WI38 (cell line): Measurements from ENCODE around the gene RNF115.

ENCODE experiments used
- H3K4me3 ChIP-seq: 2 replicates; pipeline ENCODE4 v1.5.1; 2011; ENCODE audit warnings: low read depth, mild to moderate bottlenecking, control low read depth, low read length
- TF ChIP-seq, protein P1 (sequence below): IDR thresholded peaks from 2 replicates; pipeline ENCODE4 v1.5.1; 2012; ENCODE audit warnings: low read depth, mild to moderate bottlenecking, control low read depth, low read length

The RNF115 gene

GRCh38 chr1:145689922-145690321, 134.0 kb downstream of the RNF115 start:
- TF ChIP-seq, protein P1, sequence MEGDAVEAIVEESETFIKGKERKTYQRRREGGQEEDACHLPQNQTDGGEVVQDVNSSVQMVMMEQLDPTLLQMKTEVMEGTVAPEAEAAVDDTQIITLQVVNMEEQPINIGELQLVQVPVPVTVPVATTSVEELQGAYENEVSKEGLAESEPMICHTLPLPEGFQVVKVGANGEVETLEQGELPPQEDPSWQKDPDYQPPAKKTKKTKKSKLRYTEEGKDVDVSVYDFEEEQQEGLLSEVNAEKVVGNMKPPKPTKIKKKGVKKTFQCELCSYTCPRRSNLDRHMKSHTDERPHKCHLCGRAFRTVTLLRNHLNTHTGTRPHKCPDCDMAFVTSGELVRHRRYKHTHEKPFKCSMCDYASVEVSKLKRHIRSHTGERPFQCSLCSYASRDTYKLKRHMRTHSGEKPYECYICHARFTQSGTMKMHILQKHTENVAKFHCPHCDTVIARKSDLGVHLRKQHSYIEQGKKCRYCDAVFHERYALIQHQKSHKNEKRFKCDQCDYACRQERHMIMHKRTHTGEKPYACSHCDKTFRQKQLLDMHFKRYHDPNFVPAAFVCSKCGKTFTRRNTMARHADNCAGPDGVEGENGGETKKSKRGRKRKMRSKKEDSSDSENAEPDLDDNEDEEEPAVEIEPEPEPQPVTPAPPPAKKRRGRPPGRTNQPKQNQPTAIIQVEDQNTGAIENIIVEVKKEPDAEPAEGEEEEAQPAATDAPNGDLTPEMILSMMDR = no peak

DNA sequence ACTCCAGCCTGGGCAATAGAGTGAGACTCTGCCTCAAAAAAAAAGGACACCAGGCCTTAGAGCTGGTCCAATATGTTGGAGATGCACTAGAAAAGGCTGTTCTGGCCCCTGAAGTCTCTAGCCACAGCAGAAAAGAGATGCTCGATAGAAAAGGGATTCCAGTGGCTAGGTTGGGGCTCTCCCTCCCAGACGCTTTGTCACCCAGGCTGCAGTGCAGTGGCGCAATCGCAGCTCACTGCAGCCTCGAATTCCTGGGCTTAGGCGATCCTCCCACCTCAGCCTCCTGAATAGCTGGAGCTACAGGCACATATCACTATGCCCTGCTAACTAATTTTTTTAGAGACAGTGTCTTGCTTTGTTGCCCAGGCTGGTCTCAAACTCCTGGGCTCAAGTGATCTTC, 135.0 kb downstream of the RNF115 start:
- TF ChIP-seq, protein P1 = no peak
- H3K4me3 ChIP-seq = no peak overlapping the region

More at GRCh38 chr1:145689922-145690321, 134.0 kb downstream of the RNF115 start:
- no peak overlapping the region for H3K4me3 ChIP-seq
